WERI-Rb-1 (cell line): ENCODE data around the gene GNAQ.

Experiments
- DNase-seq: peaks from one replicate; pipeline ENCODE4 v3.0.0-alpha.2; 2020
- H3K27ac ChIP-seq: fragments of 250-450 bp; sonication (Bioruptor Pico); 2 replicates; pipeline ENCODE4 v1.5.1; 2020; ENCODE audit warnings: mild to moderate bottlenecking, moderate library complexity
- H3K27me3 ChIP-seq: fragments of 250-450 bp; sonication (Bioruptor Pico); 2 replicates; pipeline ENCODE4 v1.5.1; 2021; ENCODE audit warnings: mild to moderate bottlenecking, low read depth, moderate library complexity; ENCODE audit not compliant: insufficient read depth, severe bottlenecking
- H3K36me3 ChIP-seq: fragments of 250-450 bp; sonication (Bioruptor Pico); 2 replicates; pipeline ENCODE4 v1.5.1; 2020; ENCODE audit warnings: mild to moderate bottlenecking, moderate library complexity
- H3K4me3 ChIP-seq: 2 replicates; pipeline ENCODE4 v1.5.1; 2011; ENCODE audit warnings: low read depth, mild to moderate bottlenecking, control low read depth, low read length
- H3K9me3 ChIP-seq: fragments of 250-450 bp; sonication (Bioruptor Pico); 2 replicates; pipeline ENCODE4 v1.5.1; 2021; ENCODE audit warnings: mild to moderate bottlenecking, moderate library complexity; ENCODE audit not compliant: severe bottlenecking
- TF ChIP-seq, protein P1 (sequence below): IDR thresholded peaks from 2 replicates; pipeline ENCODE4 v1.5.1; 2011; ENCODE audit warnings: low read depth, mild to moderate bottlenecking, control low read depth, inconsistent platforms, low read length

Gene GNAQ

GRCh38 chr9:77982581-77983319 lies 48.9 kb downstream of the GNAQ start:
- Histone ChIP-seq H3K36me3 (no peaks in the 10 kb centered on the region), H3K9me3 (no peaks in the 10 kb centered on the region), H3K27me3 (no peaks in the 10 kb centered on the region), H3K27ac (no peak overlapping the region), H3K4me3 (no peak overlapping the region)
- TF ChIP-seq, protein P1, sequence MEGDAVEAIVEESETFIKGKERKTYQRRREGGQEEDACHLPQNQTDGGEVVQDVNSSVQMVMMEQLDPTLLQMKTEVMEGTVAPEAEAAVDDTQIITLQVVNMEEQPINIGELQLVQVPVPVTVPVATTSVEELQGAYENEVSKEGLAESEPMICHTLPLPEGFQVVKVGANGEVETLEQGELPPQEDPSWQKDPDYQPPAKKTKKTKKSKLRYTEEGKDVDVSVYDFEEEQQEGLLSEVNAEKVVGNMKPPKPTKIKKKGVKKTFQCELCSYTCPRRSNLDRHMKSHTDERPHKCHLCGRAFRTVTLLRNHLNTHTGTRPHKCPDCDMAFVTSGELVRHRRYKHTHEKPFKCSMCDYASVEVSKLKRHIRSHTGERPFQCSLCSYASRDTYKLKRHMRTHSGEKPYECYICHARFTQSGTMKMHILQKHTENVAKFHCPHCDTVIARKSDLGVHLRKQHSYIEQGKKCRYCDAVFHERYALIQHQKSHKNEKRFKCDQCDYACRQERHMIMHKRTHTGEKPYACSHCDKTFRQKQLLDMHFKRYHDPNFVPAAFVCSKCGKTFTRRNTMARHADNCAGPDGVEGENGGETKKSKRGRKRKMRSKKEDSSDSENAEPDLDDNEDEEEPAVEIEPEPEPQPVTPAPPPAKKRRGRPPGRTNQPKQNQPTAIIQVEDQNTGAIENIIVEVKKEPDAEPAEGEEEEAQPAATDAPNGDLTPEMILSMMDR: no peak
- no peak for DNase-seq

DNA sequence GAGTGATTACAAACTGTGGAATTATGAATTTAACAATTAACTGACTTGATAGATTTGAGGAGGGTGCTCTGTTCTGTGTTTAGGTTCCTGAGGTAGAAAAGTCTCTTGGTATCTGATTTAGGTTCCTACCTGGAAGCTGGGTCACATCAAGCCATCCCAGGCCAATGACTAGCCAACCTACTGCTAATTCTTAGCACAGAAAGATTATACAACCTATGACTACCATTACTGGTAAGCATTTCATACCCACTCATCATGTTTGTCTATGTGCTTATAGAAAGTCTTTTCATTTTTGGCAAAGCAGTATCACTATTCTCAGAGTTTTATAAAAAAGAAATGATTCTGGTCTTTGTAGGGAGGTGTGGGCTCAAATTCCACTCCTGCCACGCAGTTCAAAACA lies 49.7 kb downstream of the GNAQ start:
- no peaks in the 10 kb centered on the region for H3K36me3 ChIP-seq
- no peak overlapping the region for H3K27ac ChIP-seq
- TF ChIP-seq, protein P1: no peak
- no peak for DNase-seq
- no peaks in the 10 kb centered on the region for H3K27me3 ChIP-seq
- no peak overlapping the region for H3K4me3 ChIP-seq
- no peaks in the 10 kb centered on the region for H3K9me3 ChIP-seq

DNA sequence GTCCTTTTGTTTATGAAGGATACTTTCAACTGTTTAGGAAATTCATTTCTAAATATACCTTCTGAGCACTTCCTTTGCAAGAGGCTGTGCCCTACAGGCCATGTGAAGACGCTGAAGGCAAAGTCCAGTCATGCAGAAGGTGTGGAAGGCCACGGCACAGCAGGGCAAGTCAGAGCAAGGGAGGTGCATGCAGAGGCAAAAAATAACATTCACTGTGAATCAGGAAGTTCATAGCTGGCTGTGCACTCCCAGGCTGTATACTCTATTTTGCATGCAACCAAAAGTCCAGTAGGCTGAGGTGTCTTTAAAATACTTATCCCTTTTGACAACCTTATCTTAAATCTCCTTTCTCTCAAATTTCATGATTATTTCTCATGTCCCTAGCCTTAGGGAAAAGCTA lies 50.3 kb downstream of the GNAQ start:
- Histone ChIP-seq H3K9me3 (no peaks in the 10 kb centered on the region), H3K27ac (no peak overlapping the region), H3K36me3 (no peaks in the 10 kb centered on the region), H3K27me3 (no peaks in the 10 kb centered on the region), H3K4me3 (no peak overlapping the region)
- TF ChIP-seq, protein P1: no peak
- no peak for DNase-seq

DNA sequence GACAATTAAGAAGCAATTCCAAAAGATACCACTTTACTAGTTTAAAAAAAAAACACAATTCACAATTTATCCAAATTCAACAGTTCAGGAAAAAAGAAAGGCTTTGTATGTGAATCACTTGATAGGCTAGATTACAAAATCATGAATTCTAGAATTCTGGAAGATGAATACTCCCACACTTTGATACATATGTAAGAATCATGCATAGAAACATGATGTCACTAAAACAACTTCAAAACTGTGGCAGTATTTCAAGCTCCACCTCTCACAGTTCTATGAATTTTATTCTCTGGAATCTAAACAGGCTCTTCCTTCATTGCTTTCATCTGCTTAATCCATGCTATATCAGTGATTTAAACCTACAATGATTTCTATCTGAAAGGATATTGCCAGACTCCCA lies 51.0 kb downstream of the GNAQ start:
- H3K4me3 ChIP-seq: no peak overlapping the region
- DNase-seq: no peak
- TF ChIP-seq, protein P1: no peak
- no peaks in the 10 kb centered on the region for H3K27me3 ChIP-seq
- no peaks in the 10 kb centered on the region for H3K9me3 ChIP-seq
- H3K27ac ChIP-seq: no peak overlapping the region
- no peaks in the 10 kb centered on the region for H3K36me3 ChIP-seq

GRCh38 chr9:77978086-77978781 lies 53.4 kb downstream of the GNAQ start:
- Histone ChIP-seq H3K4me3 (no peak overlapping the region), H3K36me3 (no peaks in the 10 kb centered on the region), H3K9me3 (no peaks in the 10 kb centered on the region), H3K27ac (no peak overlapping the region), H3K27me3 (no peaks in the 10 kb centered on the region)
- TF ChIP-seq, protein P1: no peak
- DNase-seq: no peak
